ENCODE measurements around the gene RFXAP.
A peak's percentile ranks its signal among the peaks of the same experiment; 100 is the strongest.

The RFXAP gene

GRCh38 chr13:36857253-36857652 is 38.2 kb downstream of the RFXAP start:
- H3K9ac ChIP-seq, result no peak overlapping the region
- no peak overlapping the region for H3K4me2 ChIP-seq (ENCODE audit: low read length)
- H2AFZ ChIP-seq, result no peak overlapping the region
- no peaks in the 10 kb centered on the region for H3K79me2 ChIP-seq
- no peaks in the 10 kb centered on the region for H3K9me3 ChIP-seq (ENCODE audit: control insufficient read depth, low read length)
- H3K27ac ChIP-seq, result no peak overlapping the region
- no peak for TF ChIP-seq CTCF (IDR thresholded peaks at IDR 0.05)
- H3K4me1 ChIP-seq, result no peaks in the 10 kb centered on the region
- no peaks in the 10 kb centered on the region for H3K36me3 ChIP-seq (ENCODE audit: control insufficient read depth, insufficient read depth, low read length)
- no peak overlapping the region for H3K4me3 ChIP-seq (ENCODE audit: low read depth, low read length)
- H3K27me3 ChIP-seq (ENCODE audit: control insufficient read depth, insufficient read depth, low read length), result no peaks in the 10 kb centered on the region

DNA sequence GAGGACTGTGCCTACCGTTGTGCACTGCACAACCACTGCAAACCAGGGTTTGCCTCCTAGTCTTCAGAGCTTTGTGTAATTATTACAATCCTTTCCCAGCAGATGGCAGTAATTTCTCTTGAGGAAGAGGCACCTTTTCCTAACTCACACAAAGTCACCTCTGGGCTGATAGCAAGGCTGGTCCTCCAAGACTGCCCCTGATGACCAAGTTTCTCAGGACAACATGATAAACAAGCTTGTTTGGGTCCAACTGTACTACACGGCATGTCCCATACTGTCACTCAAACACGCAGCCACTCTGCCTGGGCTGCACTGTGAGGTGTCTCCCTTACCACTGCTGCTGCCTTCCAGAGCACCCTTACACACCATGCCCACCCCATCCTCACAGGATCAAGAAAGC is 39.3 kb downstream of the RFXAP start:
- Histone ChIP-seq H3K4me1 (no peaks in the 10 kb centered on the region), H2AFZ (no peak overlapping the region), H3K36me3 (ENCODE audit: control insufficient read depth, insufficient read depth, low read length) (no peaks in the 10 kb centered on the region), H3K79me2 (no peaks in the 10 kb centered on the region), H3K4me3 (ENCODE audit: low read depth, low read length) (no peak overlapping the region), H3K9ac (no peak overlapping the region), H3K27ac (no peak overlapping the region), H3K4me2 (ENCODE audit: low read length) (no peak overlapping the region), H3K9me3 (ENCODE audit: control insufficient read depth, low read length) (no peaks in the 10 kb centered on the region), H3K27me3 (ENCODE audit: control insufficient read depth, insufficient read depth, low read length) (no peaks in the 10 kb centered on the region)
- peak; percentile 28 for TF ChIP-seq CTCF (IDR thresholded peaks at IDR 0.05)

DNA sequence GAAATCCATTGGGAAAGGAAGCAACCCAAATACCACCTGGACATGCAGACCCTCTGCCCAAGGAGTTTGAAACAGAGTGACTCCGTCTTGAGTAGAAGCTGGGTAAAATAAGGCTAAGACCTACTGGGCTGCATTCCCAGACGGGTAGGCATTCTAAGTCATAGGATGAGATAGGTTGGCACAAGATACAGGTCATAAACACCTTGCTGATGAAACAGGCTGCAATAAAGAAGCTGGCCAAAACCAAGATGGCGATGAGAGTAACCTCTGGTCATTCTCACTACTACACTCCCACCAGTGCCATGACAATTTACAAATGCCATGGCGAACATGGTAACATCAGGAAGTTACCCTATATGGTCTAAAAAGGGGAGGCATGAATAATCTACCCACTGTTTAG is 40.2 kb downstream of the RFXAP start:
- Histone ChIP-seq H3K27ac (no peak overlapping the region), H3K9me3 (ENCODE audit: control insufficient read depth, low read length) (no peaks in the 10 kb centered on the region), H3K36me3 (ENCODE audit: control insufficient read depth, insufficient read depth, low read length) (no peaks in the 10 kb centered on the region), H3K27me3 (ENCODE audit: control insufficient read depth, insufficient read depth, low read length) (no peaks in the 10 kb centered on the region), H3K4me2 (ENCODE audit: low read length) (no peak overlapping the region), H3K79me2 (no peaks in the 10 kb centered on the region), H2AFZ (no peak overlapping the region), H3K4me3 (ENCODE audit: low read depth, low read length) (no peak overlapping the region), H3K9ac (no peak overlapping the region), H3K4me1 (no peaks in the 10 kb centered on the region)
- no peak for TF ChIP-seq CTCF (IDR thresholded peaks at IDR 0.05)

DNA sequence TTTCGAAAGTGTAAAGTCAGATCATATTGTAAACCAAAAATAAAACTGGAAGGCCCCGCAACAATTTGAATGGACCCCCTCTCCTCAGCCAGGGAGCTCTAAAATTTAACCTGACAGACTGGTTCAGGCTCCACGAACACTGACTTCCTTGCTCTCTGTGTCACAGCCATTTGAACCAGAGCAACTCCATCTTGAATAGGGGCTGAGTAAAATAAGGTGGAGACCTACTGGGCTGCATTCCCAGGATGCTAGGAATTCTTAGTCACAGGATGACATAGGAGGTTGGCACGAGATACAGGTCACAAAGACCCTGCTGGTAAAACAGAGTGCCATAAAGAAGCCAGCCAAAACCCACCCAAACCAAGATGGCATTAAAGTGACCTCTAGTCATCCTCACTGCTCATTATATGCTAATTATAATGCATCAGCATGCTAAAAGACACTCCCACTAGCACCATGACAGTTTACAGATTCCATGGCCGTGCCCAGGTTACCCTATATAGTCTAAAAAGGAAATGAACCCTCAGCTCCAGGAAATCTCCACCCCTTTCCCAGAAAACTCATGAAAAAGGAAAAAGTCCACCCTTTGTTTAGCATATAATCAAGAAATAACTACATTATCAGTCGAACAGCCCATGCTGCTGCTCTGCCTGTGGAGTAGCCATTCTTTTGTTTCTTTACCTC is 43.1 kb downstream of the RFXAP start:
- peak overlapping the region; percentile 19 for H3K27ac ChIP-seq
- H2AFZ ChIP-seq, result no peak overlapping the region
- H3K36me3 ChIP-seq (ENCODE audit: control insufficient read depth, insufficient read depth, low read length), result no peaks in the 10 kb centered on the region

More for the DNA sequence above, 43.1 kb downstream of the RFXAP start:
- Histone ChIP-seq H3K9me3 (ENCODE audit: control insufficient read depth, low read length) (no peaks in the 10 kb centered on the region), H3K4me1 (no peaks in the 10 kb centered on the region), H3K4me3 (ENCODE audit: low read depth, low read length) (no peak overlapping the region), H3K4me2 (ENCODE audit: low read length) (no peak overlapping the region), H3K27me3 (ENCODE audit: control insufficient read depth, insufficient read depth, low read length) (no peaks in the 10 kb centered on the region), H3K79me2 (no peaks in the 10 kb centered on the region), H3K9ac (no peak overlapping the region)
- TF ChIP-seq CTCF (IDR thresholded peaks at IDR 0.05), result no peak
